Measurements from ENCODE around the gene TMEM94. TPM values are rescaled to one million over a fixed set of nuclear protein-coding genes. Genes with fewer than 3 reads are reported as not detected.

TMEM94 gene
- total and polyA plus RNA-seq, 2 of the 13 experiments (the other 11 are each of a cell fraction or from before 2014, with no cell fraction given) = 32.6 to 134 TPM

DNA sequence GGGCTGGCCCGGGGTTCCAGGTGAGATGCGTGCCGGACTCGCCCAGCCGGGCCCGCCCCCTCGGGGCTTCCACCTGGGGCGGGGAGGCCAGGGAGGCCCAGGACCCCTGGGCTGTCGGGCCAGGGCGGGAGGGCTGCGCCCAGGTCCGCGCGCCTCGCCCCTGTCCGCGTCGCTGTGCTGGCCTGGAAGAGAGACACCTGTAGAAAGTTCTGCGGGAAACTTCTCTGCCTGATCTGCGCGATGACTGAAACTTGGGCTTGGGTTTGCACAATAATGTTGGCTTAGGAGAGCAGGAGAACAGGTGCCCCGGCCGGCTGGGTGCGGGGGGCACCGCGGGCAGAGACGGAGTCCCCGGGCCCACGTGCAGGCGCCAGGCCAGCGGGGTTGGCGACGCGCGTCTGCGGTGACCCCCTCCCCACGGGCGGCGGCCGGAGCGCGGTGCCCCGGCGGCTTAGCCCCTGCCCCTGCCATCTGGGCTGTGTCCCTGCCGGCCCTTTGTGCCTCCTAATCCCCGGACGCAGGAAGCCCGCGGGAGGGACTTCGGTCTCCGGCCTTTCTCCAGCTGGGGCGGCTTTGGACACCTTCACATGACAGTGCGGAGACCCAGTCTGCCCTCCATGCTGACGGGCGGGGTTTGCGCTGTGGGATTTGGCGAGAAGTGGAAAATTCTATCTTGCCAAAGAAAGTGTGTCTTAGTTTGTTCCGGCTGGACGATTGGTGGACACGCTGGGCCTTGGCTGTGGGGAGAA is 69.5 kb downstream of the TMEM94 start (continued):
- TF ChIP-seq, protein P1, sequence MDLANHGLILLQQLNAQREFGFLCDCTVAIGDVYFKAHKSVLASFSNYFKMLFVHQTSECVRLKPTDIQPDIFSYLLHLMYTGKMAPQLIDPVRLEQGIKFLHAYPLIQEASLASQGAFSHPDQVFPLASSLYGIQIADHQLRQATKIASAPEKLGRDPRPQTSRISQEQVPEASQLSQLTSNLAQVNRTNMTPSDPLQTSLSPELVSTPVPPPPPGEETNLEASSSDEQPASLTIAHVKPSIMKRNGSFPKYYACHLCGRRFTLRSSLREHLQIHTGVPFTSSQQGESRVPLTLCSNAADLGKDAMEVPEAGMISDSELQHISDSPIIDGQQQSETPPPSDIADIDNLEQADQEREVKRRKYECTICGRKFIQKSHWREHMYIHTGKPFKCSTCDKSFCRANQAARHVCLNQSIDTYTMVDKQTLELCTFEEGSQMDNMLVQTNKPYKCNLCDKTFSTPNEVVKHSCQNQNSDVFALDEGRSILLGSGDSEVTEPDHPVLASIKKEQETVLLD (CRISPR knock-in tag; IDR thresholded peaks at IDR 0.05; ENCODE audit: low read depth) = no peak
- TF ChIP-seq, protein P2, sequence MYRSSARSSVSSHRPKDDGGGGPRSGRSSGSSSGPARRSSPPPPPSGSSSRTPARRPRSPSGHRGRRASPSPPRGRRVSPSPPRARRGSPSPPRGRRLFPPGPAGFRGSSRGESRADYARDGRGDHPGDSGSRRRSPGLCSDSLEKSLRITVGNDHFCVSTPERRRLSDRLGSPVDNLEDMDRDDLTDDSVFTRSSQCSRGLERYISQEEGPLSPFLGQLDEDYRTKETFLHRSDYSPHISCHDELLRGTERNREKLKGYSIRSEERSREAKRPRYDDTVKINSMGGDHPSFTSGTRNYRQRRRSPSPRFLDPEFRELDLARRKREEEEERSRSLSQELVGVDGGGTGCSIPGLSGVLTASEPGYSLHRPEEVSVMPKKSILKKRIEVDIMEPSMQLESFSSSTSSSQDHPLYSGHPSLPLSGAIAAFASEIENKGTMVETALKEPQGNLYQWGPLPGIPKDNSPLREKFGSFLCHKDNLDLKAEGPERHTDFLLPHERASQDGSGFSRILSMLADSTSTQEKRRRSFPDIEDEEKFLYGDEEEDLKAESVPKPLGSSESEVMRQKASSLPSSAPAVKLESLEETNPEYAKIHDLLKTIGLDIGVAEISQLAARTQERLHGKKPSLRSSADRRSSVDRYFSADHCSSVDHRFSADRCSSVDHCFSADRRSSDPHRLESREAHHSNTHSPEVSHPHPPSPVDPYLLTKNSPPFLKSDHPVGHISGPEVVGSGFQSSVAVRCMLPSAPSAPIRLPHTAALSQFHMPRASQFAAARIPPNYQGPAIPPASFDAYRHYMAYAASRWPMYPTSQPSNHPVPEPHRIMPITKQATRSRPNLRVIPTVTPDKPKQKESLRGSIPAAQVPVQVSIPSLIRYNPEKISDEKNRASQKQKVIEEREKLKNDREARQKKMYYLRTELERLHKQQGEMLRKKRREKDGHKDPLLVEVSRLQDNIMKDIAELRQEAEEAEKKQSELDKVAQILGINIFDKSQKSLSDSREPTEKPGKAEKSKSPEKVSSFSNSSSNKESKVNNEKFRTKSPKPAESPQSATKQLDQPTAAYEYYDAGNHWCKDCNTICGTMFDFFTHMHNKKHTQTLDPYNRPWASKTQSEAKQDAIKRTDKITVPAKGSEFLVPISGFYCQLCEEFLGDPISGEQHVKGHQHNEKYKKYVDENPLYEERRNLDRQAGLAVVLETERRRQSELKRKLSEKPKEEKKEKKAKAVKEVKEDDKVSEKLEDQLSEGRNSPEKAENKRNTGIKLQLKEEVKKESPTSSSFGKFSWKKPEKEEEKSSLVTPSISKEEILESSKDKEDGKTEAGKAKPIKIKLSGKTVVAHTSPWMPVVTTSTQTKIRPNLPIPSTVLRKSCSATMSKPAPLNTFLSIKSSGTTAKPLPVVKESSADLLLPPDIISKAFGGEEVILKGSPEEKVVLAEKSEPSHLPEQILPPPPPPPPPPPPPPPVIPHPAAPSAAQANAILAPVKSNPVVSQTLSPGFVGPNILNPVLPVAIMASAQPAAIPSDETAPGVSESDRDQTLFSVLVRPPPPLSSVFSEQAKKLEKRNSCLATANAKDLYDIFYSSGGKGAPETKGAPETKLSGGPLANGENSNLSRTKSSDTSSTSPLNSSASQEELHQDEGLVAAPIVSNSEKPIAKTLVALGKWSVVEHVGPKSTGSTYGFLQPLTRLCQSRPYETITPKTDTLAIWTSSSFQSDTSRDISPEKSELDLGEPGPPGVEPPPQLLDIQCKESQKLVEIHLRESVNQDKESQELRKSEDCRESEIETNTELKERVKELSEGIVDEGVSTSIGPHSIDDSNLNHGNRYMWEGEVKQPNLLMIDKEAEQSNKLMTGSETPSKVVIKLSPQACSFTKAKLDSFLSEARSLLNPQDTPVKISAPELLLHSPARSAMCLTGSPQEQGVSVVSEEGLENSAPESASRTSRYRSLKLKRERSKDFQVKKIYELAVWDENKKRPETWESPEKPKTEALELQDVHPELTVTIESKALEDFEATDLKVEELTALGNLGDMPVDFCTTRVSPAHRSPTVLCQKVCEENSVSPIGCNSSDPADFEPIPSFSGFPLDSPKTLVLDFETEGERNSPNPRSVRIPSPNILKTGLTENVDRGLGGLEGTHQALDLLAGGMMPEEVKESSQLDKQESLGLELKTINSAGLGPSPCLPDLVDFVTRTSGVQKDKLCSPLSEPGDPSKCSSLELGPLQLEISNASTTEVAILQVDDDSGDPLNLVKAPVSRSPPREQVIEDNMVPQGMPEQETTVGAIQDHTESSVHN (CRISPR knock-in tag; IDR thresholded peaks at IDR 0.05) = no peak
- TF ChIP-seq ZNF563 (CRISPR knock-in tag; IDR thresholded peaks at IDR 0.05) (peak; percentile 83), EED (CRISPR knock-in tag; IDR thresholded peaks at IDR 0.05) (no peak), ZFP36 (IDR thresholded peaks at IDR 0.05; ENCODE audit: borderline replicate concordance, low read depth, low read length, partially characterized antibody) (no peak), DMAP1 (CRISPR knock-in tag; IDR thresholded peaks at IDR 0.05) (peak; percentile 28; the same call in 1 of the 2 replicates), MTF1 (CRISPR knock-in tag; IDR thresholded peaks at IDR 0.05) (no peak), MTA3 (CRISPR knock-in tag; IDR thresholded peaks at IDR 0.05) (no peak), HNRNPH1 (optimal IDR thresholded peaks at IDR 0.05; ENCODE audit: low read depth, low read length) (no peak), NCOA2 (CRISPR knock-in tag; IDR thresholded peaks at IDR 0.05) (peak; percentile 29; the same call in 1 of the 2 replicates), TBL1XR1 (IDR thresholded peaks at IDR 0.05; ENCODE audit: borderline replicate concordance, low read length, partially characterized antibody) (no peak), HNF4G (IDR thresholded peaks at IDR 0.05; ENCODE audit: borderline replicate concordance, low read depth, low read length) (peak; percentile 42; the same call in 1 of the 2 replicates), HNF4G (CRISPR knock-in tag; IDR thresholded peaks at IDR 0.05; ENCODE audit: borderline replicate concordance, low read depth) (no peak), U2AF1 (optimal IDR thresholded peaks at IDR 0.05; ENCODE audit: low read depth, low read length) (no peak), FOXK1 (CRISPR knock-in tag; IDR thresholded peaks at IDR 0.05; ENCODE audit: borderline replicate concordance, low read depth) (no peak)
- TF ChIP-seq, protein P3, sequence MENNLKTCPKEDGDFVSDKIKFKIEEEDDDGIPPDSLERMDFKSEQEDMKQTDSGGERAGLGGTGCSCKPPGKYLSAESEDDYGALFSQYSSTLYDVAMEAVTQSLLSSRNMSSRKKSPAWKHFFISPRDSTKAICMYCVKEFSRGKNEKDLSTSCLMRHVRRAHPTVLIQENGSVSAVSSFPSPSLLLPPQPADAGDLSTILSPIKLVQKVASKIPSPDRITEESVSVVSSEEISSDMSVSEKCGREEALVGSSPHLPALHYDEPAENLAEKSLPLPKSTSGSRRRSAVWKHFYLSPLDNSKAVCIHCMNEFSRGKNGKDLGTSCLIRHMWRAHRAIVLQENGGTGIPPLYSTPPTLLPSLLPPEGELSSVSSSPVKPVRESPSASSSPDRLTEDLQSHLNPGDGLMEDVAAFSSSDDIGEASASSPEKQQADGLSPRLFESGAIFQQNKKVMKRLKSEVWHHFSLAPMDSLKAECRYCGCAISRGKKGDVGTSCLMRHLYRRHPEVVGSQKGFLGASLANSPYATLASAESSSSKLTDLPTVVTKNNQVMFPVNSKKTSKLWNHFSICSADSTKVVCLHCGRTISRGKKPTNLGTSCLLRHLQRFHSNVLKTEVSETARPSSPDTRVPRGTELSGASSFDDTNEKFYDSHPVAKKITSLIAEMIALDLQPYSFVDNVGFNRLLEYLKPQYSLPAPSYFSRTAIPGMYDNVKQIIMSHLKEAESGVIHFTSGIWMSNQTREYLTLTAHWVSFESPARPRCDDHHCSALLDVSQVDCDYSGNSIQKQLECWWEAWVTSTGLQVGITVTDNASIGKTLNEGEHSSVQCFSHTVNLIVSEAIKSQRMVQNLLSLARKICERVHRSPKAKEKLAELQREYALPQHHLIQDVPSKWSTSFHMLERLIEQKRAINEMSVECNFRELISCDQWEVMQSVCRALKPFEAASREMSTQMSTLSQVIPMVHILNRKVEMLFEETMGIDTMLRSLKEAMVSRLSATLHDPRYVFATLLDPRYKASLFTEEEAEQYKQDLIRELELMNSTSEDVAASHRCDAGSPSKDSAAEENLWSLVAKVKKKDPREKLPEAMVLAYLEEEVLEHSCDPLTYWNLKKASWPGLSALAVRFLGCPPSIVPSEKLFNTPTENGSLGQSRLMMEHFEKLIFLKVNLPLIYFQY (CRISPR knock-in tag; IDR thresholded peaks at IDR 0.05; ENCODE audit: borderline replicate concordance) = no peak

Data from HepG2 (cell line).